ENCODE results near the gene PDHX.

Gene PDHX

DNA sequence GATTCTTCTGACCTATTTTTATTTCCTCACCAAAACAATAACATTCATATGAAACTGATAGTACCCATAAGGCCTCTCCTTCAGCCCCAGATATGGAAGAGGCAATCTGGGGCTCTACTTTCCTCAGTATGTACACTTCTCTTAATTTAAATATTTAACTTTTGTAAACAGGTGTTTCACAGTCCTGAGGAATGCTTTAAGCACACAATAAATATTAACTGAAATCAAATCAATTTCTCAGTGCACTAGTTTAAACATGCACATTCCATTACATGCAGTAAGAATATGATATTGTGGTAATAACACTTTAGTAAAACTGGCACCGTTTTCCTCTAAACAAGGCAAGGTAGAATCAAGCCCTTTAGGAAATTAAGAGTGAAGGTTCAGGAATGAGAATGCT, 29.2 kb upstream of the PDHX start:
- TF ChIP-seq, protein P1, sequence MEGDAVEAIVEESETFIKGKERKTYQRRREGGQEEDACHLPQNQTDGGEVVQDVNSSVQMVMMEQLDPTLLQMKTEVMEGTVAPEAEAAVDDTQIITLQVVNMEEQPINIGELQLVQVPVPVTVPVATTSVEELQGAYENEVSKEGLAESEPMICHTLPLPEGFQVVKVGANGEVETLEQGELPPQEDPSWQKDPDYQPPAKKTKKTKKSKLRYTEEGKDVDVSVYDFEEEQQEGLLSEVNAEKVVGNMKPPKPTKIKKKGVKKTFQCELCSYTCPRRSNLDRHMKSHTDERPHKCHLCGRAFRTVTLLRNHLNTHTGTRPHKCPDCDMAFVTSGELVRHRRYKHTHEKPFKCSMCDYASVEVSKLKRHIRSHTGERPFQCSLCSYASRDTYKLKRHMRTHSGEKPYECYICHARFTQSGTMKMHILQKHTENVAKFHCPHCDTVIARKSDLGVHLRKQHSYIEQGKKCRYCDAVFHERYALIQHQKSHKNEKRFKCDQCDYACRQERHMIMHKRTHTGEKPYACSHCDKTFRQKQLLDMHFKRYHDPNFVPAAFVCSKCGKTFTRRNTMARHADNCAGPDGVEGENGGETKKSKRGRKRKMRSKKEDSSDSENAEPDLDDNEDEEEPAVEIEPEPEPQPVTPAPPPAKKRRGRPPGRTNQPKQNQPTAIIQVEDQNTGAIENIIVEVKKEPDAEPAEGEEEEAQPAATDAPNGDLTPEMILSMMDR (IDR thresholded peaks at IDR 0.05), result no peak

DNA sequence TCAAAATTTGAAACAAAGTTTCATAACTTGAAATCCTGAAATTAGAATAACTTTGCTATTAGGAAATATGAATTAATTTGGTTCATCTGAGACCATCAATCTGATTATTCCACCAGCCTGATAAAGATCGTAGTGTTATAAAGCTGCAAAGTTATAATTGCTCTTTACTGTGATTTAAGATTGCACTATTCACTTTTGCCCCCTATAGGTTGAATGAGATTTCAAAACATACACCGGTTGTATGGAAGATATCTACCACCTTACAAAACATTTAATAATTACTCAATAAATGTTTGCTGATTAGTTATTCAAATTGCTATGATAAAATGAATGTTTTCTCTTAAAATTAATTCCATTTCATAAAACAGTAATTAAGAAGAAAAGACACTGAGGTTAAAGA, 26.3 kb upstream of the PDHX start:
- TF ChIP-seq, protein P1 (IDR thresholded peaks at IDR 0.05), result peak; percentile 57

GRCh38 chr11:34890812-34891211, 25.6 kb upstream of the PDHX start:
- TF ChIP-seq, protein P1 (IDR thresholded peaks at IDR 0.05), result peak; percentile 53

DNA sequence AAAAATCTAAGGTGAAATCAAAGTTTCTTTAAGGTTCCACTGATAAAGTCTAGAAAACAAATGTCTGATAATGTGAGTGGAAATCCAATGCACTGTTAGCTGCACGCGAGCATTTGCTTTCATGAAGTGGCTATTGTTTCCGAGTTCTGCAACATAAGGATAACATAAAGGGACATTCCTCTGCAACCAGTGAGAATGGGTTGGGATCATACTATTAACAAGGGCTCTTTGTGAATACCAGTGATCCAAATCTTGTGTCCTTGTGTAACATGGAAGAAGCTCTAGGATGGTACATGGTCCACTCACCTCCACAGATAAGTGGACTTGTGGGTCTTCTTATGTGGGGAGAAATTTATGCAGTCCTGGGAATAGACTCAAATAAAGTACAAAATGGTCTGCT, 24.8 kb upstream of the PDHX start:
- TF ChIP-seq, protein P1 (IDR thresholded peaks at IDR 0.05), result no peak

- TF ChIP-seq, protein P1 (IDR thresholded peaks at IDR 0.05), result no peak
Measured at GRCh38 chr11:34893416-34893815, 23.0 kb upstream of the PDHX start.

- TF ChIP-seq, protein P1 (IDR thresholded peaks at IDR 0.05), result no peak
Measured at GRCh38 chr11:34897171-34897870, 19.1 kb upstream of the PDHX start.

DNA sequence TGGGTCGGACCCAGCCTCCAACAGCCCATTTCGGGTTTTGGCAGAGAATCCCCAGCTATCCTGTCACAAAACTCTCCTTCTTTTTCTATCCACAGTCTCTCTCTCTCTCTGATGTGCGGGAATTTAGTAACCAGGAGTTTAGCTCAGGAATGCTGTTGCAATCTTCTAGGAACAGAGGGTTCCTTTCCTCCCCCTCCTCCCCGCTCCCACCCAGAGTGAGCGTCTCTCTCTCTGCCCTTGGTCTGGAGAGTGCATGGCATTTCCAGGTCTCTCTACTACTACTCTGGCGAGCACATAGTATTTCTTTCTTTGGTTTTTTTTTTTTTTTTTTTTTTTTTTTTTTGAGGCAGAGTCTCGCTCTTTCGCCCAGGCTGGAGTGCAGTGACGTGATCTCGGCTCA, 17.9 kb upstream of the PDHX start:
- TF ChIP-seq, protein P1 (IDR thresholded peaks at IDR 0.05), result no peak

DNA sequence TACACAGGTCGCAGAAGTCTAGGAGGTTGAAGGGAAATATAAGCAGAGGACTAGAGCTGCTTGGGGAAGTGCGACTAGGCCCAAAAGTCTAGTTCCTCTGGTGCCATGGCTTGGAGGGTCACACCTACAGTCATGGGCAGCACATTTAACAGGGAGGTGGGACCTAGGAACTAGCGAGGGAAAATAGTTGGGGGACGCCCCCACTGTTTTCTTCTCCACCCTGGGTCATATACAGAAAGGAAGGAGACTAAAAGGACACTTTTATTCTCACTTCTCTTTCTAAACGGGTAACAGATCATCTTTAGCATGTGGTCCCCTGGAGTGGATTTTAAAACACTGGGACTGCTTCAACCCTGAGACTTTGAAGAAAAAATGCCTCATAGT, 16.8 kb upstream of the PDHX start:
- TF ChIP-seq, protein P1 (IDR thresholded peaks at IDR 0.05), result no peak

Data from LNCAP (cell line).